ENCODE results near the gene MRPL34.
"Not testable (repeated sequence)": the region's sequence is repeated elsewhere in the genome, so short reads cannot be mapped to it uniquely, and the experiment has no call there.

Gene MRPL34

GRCh38 chr19:17266975-17267788, 38.5 kb upstream of the MRPL34 start, which contains the start of gene BABAM1:
BABAM1 (plus strand) TSS chr19:17267443; CDS start chr19:17268807, 1,364 bp downstream.
- H3K4me3 ChIP-seq (ENCODE audit: extremely low read depth, insufficient read depth, low read length, poor library complexity, severe bottlenecking) = peak within 1 kb of the TSS; percentile 94
- H3K36me3 ChIP-seq (ENCODE audit: control insufficient read depth, insufficient read depth, low read length) = peaks cover 33% of the 10 kb centered on the region
- WGBS, 2 experiments (ENCODE audit: insufficient coverage in 2 of 2) = 1% methylated on average over 26 of the region's 27 CpGs
- peak within 1 kb of the TSS; percentile 73 for H3K27ac ChIP-seq (ENCODE audit: low read depth, low read length, severe bottlenecking)
- peaks cover 13% of the 10 kb centered on the region for H3K4me1 ChIP-seq (ENCODE audit: control insufficient read depth, insufficient read depth, low read length, poor library complexity, severe bottlenecking)
- H3K9me3 ChIP-seq (ENCODE audit: control insufficient read depth, low read length) = no peaks in the 10 kb centered on the region

- Histone ChIP-seq H3K4me3 (ENCODE audit: extremely low read depth, insufficient read depth, low read length, poor library complexity, severe bottlenecking) (peak overlapping the region; percentile 94), H3K27ac (ENCODE audit: low read depth, low read length, severe bottlenecking) (no peak overlapping the region), H3K36me3 (ENCODE audit: control insufficient read depth, insufficient read depth, low read length) (peaks cover 40% of the 10 kb centered on the region), H3K4me1 (ENCODE audit: control insufficient read depth, insufficient read depth, low read length, poor library complexity, severe bottlenecking) (peaks cover 13% of the 10 kb centered on the region), H3K9me3 (ENCODE audit: control insufficient read depth, low read length) (no peaks in the 10 kb centered on the region)
- WGBS, 2 experiments (ENCODE audit: insufficient coverage in 2 of 2) = 97 to 99% methylated on average over 9 to 13 of the region's 13 CpGs
Measured at GRCh38 chr19:17268754-17269153, 36.9 kb upstream of the MRPL34 start.

DNA sequence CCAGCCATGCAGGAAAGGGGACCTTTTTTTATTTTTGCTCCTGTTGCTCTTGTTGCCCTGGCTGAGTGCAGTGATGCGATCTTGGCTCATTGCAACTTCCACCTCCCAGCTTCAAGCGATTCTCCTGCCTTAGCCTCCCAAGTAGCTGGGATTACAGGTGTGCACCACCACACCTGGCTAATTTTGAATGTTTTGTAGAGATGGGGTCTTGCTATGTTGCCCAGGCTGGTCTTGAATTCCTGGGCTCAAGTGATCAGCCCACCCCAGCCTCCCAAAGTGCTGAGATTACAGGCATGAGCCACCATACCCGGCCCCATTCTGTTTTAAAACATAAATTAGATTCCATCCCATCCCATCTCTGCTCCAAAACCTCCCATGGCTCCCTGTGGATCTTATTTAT, 30.8 kb upstream of the MRPL34 start:
- not testable (repeated sequence) for H3K4me1 ChIP-seq (ENCODE audit: control insufficient read depth, insufficient read depth, low read length, poor library complexity, severe bottlenecking); H3K9me3 ChIP-seq (ENCODE audit: control insufficient read depth, low read length); H3K27ac ChIP-seq (ENCODE audit: low read depth, low read length, severe bottlenecking); H3K4me3 ChIP-seq (ENCODE audit: extremely low read depth, insufficient read depth, low read length, poor library complexity, severe bottlenecking)
- WGBS, 2 experiments (ENCODE audit: insufficient coverage in 2 of 2) = 100% methylated on average over 1 of the region's 3 CpGs; no CpG with 5 or more reads in 1 of the 2 experiments
- peaks cover 84% of the 10 kb centered on the region for H3K36me3 ChIP-seq (ENCODE audit: control insufficient read depth, insufficient read depth, low read length)

- Histone ChIP-seq H3K4me1 (ENCODE audit: control insufficient read depth, insufficient read depth, low read length, poor library complexity, severe bottlenecking) (no peaks in the 10 kb centered on the region), H3K36me3 (ENCODE audit: control insufficient read depth, insufficient read depth, low read length) (peaks cover 79% of the 10 kb centered on the region), H3K27ac (ENCODE audit: low read depth, low read length, severe bottlenecking) (no peak overlapping the region), H3K9me3 (ENCODE audit: control insufficient read depth, low read length) (no peaks in the 10 kb centered on the region), H3K4me3 (ENCODE audit: extremely low read depth, insufficient read depth, low read length, poor library complexity, severe bottlenecking) (no peak overlapping the region)
- WGBS, 2 experiments (ENCODE audit: insufficient coverage in 2 of 2) = 96 to 99% methylated on average over 11 to 14 of the region's 19 CpGs
Measured at GRCh38 chr19:17275441-17276175, 30.1 kb upstream of the MRPL34 start.

GRCh38 chr19:17279436-17279835, 26.2 kb upstream of the MRPL34 start:
- H3K36me3 ChIP-seq (ENCODE audit: control insufficient read depth, insufficient read depth, low read length) = peaks cover 53% of the 10 kb centered on the region
- WGBS, 2 experiments (ENCODE audit: insufficient coverage in 2 of 2) = 50 to 85% methylated on average over 1 to 3 of the region's 3 CpGs
- no peaks in the 10 kb centered on the region for H3K9me3 ChIP-seq (ENCODE audit: control insufficient read depth, low read length)
- H3K4me1 ChIP-seq (ENCODE audit: control insufficient read depth, insufficient read depth, low read length, poor library complexity, severe bottlenecking) = no peaks in the 10 kb centered on the region
- no peak overlapping the region for H3K27ac ChIP-seq (ENCODE audit: low read depth, low read length, severe bottlenecking)
- no peak overlapping the region for H3K4me3 ChIP-seq (ENCODE audit: extremely low read depth, insufficient read depth, low read length, poor library complexity, severe bottlenecking)

- Histone ChIP-seq H3K36me3 (ENCODE audit: control insufficient read depth, insufficient read depth, low read length) (peaks cover 31% of the 10 kb centered on the region), H3K4me1 (ENCODE audit: control insufficient read depth, insufficient read depth, low read length, poor library complexity, severe bottlenecking) (no peaks in the 10 kb centered on the region), H3K4me3 (ENCODE audit: extremely low read depth, insufficient read depth, low read length, poor library complexity, severe bottlenecking) (peak within 1 kb of the TSS; percentile 27), H3K9me3 (ENCODE audit: control insufficient read depth, low read length) (peaks cover 3% of the 10 kb centered on the region), H3K27ac (ENCODE audit: low read depth, low read length, severe bottlenecking) (no peak within 1 kb of the TSS)
- 30 to 38% methylated on average over 53 to 75 of the region's 75 CpGs for WGBS, 2 experiments (ENCODE audit: insufficient coverage in 2 of 2)
Measured at GRCh38 chr19:17281391-17282304, 24.0 kb upstream of the MRPL34 start, which contains the start of gene ANKLE1. ANKLE1 (plus strand) TSS chr19:17281901; CDS start chr19:17281921, 20 bp downstream.

- peaks cover 22% of the 10 kb centered on the region for H3K36me3 ChIP-seq (ENCODE audit: control insufficient read depth, insufficient read depth, low read length)
- H3K4me3 ChIP-seq (ENCODE audit: extremely low read depth, insufficient read depth, low read length, poor library complexity, severe bottlenecking) = peak overlapping the region; percentile 27
- peaks cover 3% of the 10 kb centered on the region for H3K9me3 ChIP-seq (ENCODE audit: control insufficient read depth, low read length)
- no peak overlapping the region for H3K27ac ChIP-seq (ENCODE audit: low read depth, low read length, severe bottlenecking)
- H3K4me1 ChIP-seq (ENCODE audit: control insufficient read depth, insufficient read depth, low read length, poor library complexity, severe bottlenecking) = no peaks in the 10 kb centered on the region
- WGBS, 2 experiments (ENCODE audit: insufficient coverage in 2 of 2) = 8 to 10% methylated on average over 33 to 44 of the region's 45 CpGs
Measured at GRCh38 chr19:17282488-17283125, 23.1 kb upstream of the MRPL34 start.

DNA sequence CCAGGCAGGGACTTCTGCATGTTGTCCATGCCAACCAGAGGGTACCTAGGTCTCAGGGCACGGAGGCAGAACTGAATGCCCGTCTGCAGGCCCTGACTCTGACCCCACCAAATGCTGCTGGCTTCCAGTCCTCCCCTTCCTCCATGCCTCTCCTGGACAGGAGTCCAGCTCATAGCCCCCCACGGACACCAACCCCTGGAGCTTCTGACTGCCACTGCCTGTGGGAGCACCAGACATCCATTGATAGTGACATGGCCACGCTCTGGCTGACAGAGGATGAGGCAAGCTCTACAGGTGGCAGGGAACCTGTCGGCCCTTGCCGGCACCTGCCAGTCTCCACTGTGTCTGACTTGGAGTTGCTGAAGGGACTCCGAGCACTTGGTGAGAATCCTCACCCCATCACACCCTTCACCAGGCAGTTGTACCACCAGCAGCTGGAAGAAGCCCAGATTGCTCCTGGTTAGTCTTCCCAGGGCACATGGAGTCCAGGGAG, 22.1 kb upstream of the MRPL34 start:
- no peak overlapping the region for H3K27ac ChIP-seq (ENCODE audit: low read depth, low read length, severe bottlenecking)
- peaks cover 16% of the 10 kb centered on the region for H3K36me3 ChIP-seq (ENCODE audit: control insufficient read depth, insufficient read depth, low read length)

DNA sequence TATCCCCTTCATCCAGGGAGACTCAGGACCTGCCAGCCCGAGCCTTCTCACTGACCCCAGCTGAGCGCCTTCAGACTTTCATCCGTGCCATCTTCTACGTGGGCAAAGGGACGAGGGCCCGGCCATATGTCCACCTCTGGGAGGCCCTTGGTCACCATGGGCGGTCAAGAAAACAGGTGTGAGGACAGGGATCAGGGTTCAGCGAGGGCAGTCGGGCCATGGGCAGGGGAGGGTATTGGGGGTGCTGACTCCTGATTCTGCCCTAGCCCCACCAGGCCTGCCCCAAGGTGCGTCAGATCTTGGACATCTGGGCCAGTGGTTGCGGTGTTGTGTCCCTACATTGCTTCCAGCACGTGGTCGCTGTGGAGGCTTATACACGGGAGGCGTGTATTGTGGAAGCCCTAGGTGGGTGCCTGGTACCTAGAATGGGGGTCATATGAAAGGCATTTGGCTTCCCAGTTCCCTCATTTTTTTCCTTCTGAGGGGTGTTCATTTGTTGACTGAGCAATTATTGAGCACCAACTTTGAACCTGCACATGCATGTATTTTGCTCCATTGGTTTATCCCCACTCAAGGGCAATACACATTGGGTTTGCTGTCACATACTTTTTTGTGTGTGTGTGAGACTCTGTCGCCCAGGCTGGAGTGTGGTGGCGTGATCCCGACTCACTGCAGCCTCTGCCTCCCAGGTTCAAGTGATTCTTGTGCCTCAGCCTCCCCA, 20.1 kb upstream of the MRPL34 start:
- Histone ChIP-seq H3K36me3 (ENCODE audit: control insufficient read depth, insufficient read depth, low read length) (peaks cover 4% of the 10 kb centered on the region), H3K4me3 (ENCODE audit: extremely low read depth, insufficient read depth, low read length, poor library complexity, severe bottlenecking) (no peak overlapping the region), H3K9me3 (ENCODE audit: control insufficient read depth, low read length) (peaks cover 3% of the 10 kb centered on the region), H3K27ac (ENCODE audit: low read depth, low read length, severe bottlenecking) (no peak overlapping the region), H3K4me1 (ENCODE audit: control insufficient read depth, insufficient read depth, low read length, poor library complexity, severe bottlenecking) (no peaks in the 10 kb centered on the region)
- WGBS, 2 experiments (ENCODE audit: insufficient coverage in 2 of 2) = 88 to 92% methylated on average over 17 of the region's 18 CpGs

More for the DNA sequence above, 22.1 kb upstream of the MRPL34 start:
- no peak overlapping the region for H3K4me3 ChIP-seq (ENCODE audit: extremely low read depth, insufficient read depth, low read length, poor library complexity, severe bottlenecking)
- whole genome bisulfite sequencing, 2 experiments (ENCODE audit: insufficient coverage in 2 of 2) = 94 to 100% methylated on average over 4 to 7 of the region's 7 CpGs
- H3K9me3 ChIP-seq (ENCODE audit: control insufficient read depth, low read length) = peaks cover 3% of the 10 kb centered on the region
- H3K4me1 ChIP-seq (ENCODE audit: control insufficient read depth, insufficient read depth, low read length, poor library complexity, severe bottlenecking) = no peaks in the 10 kb centered on the region

Data from mesodermal cell (in vitro differentiated cells).